ENCODE measurements around the gene TCEANC.

The TCEANC gene

GRCh38 chrX:13699183-13699826 lies 46.4 kb downstream of the TCEANC start:
- no peak for DNase-seq (ENCODE audit: extremely low read depth, low read depth)

GRCh38 chrX:13700380-13700779 lies 47.4 kb downstream of the TCEANC start:
- TF ChIP-seq, protein P1, sequence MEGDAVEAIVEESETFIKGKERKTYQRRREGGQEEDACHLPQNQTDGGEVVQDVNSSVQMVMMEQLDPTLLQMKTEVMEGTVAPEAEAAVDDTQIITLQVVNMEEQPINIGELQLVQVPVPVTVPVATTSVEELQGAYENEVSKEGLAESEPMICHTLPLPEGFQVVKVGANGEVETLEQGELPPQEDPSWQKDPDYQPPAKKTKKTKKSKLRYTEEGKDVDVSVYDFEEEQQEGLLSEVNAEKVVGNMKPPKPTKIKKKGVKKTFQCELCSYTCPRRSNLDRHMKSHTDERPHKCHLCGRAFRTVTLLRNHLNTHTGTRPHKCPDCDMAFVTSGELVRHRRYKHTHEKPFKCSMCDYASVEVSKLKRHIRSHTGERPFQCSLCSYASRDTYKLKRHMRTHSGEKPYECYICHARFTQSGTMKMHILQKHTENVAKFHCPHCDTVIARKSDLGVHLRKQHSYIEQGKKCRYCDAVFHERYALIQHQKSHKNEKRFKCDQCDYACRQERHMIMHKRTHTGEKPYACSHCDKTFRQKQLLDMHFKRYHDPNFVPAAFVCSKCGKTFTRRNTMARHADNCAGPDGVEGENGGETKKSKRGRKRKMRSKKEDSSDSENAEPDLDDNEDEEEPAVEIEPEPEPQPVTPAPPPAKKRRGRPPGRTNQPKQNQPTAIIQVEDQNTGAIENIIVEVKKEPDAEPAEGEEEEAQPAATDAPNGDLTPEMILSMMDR (IDR thresholded peaks at IDR 0.05; ENCODE audit: low read depth, low read length) = no peak
- no peak for DNase-seq (ENCODE audit: extremely low read depth, low read depth)

More at GRCh38 chrX:13699183-13699826, 46.4 kb downstream of the TCEANC start:
- TF ChIP-seq, protein P1 (IDR thresholded peaks at IDR 0.05; ENCODE audit: low read depth, low read length) = no peak

GRCh38 chrX:13702111-13702789 lies 49.3 kb downstream of the TCEANC start:
- no peak for DNase-seq (ENCODE audit: extremely low read depth, low read depth)
- TF ChIP-seq, protein P1 (IDR thresholded peaks at IDR 0.05; ENCODE audit: low read depth, low read length) = no peak

DNA sequence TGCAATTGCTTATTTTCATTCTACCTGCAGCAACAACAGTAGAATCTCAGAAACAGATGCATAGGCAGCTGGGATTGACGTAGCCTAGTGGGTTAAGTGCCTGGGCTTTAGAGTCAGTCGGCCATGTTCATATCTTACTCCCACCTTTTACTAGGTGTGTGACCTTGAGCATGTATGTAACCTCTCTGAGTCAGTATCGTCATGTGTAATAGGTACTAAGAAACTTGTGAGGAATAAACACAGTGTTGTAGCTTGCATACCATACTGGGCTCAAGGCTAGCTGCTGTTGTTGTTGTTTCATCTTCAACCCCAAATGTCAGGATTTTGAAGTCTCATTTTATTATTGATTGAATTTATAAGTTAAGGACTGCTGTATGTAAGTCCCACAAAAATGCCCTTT lies 50.2 kb downstream of the TCEANC start:
- no peak for DNase-seq (ENCODE audit: extremely low read depth, low read depth)
- TF ChIP-seq, protein P1 (IDR thresholded peaks at IDR 0.05; ENCODE audit: low read depth, low read length) = no peak

GRCh38 chrX:13703589-13703988 lies 50.6 kb downstream of the TCEANC start:
- no peak for DNase-seq (ENCODE audit: extremely low read depth, low read depth)
- TF ChIP-seq, protein P1 (IDR thresholded peaks at IDR 0.05; ENCODE audit: low read depth, low read length) = no peak

- DNase-seq (ENCODE audit: extremely low read depth, low read depth) = no peak
- TF ChIP-seq, protein P1 (IDR thresholded peaks at IDR 0.05; ENCODE audit: low read depth, low read length) = no peak
Observed at GRCh38 chrX:13711141-13711540, 58.2 kb downstream of the TCEANC start.
